HCEC 1CT (cell line): ENCODE results near the gene BUB1.
"Not testable (repeated sequence)": the region's sequence is repeated elsewhere in the genome, so short reads cannot be mapped to it uniquely, and the experiment has no call there.

Experiments used
- DNase-seq: peaks from one replicate; pipeline ENCODE4 v3.0.0-alpha.2; 2017

Gene BUB1

DNA sequence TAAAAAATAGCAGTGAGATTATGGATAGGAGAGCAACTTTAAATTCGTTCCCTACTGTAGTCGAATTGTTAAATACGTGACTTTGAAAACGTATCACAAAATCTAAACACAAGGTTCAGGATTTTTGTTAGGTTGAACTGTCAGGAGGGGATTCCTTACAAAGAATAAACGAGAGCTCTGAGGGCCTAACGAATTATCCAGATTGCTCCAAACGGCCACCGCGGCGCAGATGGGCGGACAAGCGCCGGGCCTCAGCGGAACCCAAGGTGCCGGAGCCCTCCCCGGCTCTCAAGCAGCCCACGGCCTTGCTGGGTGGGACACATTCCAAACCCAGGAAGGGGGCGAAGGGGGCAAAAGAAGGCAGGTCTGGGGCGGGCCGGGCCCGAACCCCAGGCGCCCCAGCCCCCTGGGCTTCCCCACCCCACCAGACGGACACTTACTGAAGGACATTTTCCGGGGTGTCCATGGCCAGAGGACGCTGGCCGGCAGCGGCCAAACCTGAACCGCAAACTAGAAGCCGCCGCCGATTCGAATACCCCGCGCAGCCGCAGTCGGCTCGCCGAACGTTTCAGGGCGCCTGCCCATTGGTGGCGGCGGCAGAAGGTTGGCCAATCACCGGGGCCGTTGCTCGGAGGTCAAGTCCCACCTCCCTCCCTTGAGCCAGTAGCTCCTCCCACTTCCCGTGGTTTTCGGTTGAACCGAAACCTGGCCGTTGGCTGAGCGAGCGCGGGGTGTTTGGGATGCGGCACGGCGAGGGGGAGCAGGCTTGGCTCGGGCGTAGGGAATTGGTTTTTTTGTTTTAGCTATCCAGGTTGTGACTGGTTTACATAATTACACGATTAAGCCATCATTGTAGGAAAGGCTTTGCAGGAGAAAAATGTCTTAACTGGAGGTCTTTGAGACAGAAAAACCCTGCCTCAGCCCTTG lies at the start of gene BUB1:
BUB1 (minus strand) TSS at position 534 of the 927 bp plus-strand sequence; CDS start at position 466, 68 bp downstream.
- DNase-seq, result peak; percentile 96

DNA sequence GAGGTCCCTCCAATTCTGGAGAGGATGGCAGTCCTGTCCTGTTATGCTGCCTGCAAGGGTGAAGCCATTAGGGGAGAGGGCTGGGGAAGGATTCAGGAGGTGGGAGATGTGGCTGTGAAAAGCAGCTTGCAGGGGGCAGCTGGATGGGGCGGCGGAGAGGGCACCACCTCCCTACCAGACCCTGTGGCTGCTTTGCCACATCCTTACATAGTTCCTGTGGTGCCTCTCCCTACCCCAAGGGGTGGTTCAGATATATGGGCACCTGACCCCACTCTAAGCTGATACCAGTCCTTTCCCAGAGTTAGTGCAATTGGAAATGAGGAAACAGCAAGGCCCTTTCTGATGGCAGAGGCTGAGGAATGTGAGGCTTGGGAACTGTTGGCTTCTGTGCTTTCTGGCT lies 48.4 kb upstream of the BUB1 start:
- no peak for DNase-seq

DNA sequence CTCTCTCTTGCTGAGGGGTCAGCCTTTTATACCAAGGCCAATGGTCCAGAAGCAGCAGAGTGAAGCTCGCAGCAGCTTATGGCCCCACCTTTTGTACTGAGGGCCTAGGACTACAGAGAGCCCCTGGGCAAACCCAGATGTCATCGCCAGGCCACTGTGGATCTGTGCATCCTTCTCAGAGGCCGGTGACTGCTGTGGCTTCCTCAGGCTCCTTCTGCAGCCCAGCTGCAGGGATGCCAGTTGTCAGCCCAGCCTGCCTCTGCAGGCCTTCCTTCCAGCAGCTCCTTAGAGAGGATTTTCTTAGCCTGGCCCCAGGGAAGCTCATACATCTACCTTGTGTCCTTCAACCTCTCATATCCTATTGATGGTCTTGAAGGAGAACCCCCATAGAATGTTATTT lies 48.0 kb upstream of the BUB1 start:
- no peak for DNase-seq

DNA sequence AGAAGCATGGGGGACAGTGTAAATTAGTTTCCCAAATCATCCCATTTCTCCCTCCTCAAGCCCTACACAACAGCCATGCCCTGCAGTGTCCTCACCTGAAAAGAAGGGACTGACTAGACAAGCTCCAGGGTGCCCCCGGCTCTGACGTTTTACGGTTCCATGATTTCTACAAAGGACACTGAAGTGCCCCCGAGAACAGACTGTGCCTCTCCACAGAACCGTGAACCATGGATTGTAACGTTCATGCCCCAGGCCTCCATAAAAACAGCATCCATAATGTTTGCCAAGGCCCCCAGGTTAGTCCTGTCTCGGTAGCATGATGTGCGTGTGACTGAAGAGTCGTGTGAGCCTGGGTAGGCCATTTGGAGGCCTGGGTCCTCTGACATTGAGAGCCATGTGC lies 47.5 kb upstream of the BUB1 start:
- no peak for DNase-seq

DNA sequence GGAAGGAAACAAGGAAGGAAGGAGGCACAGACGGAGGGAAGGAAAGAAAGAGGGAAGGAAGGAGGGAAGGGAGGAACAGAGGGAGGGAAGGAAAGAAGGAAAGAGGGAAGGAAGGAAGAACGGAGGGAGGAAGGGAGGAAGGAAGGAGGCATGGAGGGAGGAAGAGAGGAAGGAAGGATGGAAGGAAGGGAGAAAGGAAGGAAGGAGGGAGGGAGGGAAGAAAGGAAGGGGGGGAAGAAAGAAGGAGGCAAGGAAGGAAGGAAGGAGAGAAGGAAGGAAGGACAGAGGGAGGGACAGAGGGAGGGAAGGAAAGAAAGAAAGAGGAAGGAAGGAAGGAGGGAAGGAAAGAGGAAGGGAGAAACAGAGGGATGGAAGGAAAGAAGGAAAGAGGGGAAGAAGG lies 47.0 kb upstream of the BUB1 start:
- DNase-seq, result no peak

DNA sequence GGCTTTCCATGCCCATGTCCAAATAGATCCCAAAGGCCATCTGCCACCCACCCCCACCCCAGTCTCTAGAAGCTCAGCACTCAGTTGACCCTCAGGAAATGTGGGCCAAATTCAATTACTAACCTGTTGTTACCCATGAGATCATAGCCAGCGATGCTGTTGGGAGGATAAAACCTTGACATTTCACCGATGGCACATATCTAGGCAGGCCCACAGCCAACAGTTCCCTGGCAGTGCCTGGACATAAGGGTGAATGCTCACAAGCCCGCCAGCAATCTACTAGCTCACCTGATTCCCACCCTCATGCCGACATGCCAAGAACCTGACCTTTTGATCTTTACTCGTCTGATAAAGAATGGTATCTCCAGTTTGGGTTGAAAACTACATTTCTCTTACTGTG lies 42.7 kb upstream of the BUB1 start:
- no peak for DNase-seq

DNA sequence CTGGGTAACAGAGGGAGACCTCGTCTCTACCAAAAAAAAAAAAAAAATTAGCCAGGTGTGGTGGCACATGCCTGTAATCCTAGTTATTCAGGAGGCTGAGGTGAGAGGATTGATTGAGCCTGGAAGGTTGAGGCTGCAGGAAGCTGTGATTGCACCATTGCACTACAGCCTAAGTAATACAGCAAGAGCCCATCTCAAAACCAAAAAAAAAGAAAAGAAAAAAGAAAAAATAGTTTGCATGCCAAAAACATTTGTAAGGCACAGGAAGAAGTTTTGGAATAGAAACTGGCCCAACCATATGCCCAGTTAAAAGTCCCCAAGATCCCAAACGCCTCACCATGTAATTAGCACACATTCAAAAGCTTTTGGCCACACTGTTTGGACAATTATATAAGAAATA lies 41.1 kb upstream of the BUB1 start:
- peak; percentile 19 for DNase-seq

DNA sequence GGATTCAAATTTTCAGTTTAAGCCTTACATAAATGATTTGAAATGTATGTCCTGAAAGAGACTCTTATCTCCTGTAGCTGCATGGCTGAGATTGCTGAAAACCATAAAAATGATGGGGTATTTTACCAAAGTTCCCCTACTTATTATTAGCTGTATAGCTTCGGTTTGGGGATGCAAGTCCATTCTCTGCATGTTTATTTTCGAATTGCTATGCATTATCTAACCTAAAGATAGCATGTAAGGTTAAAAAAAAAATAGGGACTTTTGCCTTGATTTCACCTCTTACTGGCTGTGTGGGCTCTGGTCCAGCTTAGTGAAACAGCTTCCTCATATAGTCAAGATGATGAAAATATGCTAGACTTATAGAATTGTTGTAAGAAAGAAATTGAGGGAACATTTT lies 40.5 kb upstream of the BUB1 start:
- no peak for DNase-seq

DNA sequence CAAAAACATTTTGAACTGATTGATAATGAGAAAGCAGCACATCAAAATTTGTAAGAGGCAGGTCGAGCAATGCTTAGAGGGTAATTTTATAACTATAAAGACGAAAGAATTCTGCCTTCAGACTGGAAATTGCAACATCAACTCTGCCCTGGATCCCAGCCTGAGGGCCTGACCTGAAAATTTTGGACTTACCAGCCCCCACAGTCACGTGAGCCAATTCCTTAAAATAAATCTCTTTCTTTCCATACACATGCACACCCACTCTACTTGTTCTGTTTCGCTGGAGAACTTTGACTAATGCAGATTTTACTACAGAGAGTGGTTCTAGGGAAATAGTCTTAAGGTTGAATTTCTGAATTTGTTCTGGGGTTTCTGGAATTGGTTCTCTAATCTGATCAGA lies 39.9 kb upstream of the BUB1 start:
- peak; percentile 6 for DNase-seq

DNA sequence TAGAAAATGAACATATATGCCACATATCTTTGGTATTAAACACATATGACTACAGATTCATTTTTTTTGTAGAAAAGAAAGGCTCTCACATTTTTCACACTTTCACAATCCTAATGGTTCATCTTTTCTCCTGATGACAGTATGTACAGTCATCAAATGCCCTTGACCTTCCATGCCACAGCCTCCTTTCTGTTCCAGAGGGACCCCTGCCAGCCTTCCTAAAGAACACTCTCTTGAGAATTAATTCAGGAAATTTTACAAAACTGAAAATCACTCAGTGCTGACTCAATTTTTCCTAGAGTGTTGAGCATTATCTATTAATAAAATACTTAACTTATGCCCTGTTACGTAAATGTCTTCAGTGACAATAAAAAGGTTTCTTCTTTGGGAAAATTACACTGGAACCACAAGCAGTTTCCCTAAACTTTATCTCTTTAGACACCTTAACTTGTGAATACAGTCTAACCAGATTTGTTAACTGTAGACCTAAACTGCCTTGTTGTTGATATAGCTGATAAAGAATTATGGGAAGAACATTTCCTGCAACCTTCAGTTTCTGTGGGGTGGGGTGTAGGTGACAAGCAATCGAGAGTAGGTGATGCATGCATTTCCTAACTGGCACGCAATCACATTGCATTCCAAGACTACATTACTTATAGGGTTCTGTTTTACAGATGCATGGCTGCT lies 39.2 kb upstream of the BUB1 start:
- peak; percentile 74 for DNase-seq

DNA sequence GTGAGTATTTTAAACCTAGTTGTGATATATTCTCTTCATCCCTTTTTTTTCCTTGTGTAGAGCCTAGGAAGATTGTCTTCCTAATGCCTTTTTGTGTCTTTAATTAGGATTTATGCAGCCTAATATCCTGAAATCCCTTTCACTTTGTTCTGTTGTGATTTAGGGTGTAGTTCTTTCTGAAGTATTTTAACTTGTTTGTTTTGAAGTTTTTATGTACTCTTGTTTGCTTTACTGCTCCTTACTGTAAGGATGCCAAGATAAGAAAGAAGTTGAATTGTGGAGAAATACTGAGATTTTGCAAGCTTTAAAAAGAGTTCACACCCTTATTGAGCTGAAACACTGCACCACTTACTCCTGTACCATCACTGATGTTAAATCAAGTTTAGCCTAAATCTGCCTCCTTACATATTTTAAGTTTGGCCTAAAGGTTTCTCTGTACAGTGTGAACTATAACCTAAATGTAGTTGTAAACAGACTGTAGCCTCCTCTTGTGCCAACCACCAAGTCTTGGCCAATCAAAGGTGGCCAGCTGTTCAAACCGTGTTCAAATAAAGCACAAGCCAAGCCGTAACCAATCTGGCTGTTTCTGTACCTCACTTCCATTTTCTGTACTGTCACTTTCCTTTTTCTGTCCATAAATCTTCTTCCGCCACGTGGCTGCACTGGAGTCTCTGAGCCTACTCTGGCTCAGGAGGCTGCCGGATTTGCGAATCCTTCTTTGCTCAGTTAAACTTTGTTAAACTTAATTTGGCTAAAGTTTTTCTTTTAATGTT lies 36.8 kb upstream of the BUB1 start:
- peak; percentile 6 for DNase-seq

DNA sequence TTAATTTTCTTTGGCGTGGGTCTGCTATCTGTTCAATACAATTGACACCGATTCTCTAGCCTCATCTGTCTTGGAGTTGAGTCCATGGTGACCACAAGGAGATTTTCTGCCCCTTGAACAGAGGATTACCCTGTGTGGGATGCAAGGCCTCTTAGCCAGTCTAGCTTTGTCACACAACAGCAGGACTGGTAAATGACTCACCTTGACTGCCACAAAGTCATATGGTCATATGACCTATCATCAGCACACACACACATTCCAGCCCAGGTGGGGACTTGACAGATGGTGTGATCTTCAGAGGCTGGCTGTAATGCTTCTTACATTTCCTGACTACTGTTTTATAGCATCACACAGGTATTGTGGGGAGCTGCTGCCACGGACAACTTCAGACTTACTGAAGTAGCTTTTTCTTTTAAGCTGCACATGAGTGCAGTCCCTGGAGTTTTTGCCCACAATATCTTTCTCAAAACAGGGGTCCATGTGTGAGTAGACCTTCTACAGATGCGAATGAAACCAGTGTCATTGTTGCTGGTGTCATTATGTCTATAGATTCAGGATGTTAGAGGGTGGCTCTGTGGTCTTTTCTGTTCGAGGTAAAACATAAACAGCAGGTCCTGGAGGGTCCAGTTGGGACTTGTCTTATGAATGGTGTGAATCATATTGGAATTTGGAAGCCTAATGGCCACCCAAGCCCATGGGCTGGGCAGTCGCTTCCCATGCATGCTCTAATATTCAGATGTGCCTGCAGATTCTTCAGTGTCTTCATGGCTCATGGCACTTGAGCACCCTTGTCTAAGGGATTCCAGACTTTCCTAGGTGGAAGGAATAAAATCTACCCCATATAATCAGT lies 35.9 kb upstream of the BUB1 start:
- DNase-seq, result no peak

DNA sequence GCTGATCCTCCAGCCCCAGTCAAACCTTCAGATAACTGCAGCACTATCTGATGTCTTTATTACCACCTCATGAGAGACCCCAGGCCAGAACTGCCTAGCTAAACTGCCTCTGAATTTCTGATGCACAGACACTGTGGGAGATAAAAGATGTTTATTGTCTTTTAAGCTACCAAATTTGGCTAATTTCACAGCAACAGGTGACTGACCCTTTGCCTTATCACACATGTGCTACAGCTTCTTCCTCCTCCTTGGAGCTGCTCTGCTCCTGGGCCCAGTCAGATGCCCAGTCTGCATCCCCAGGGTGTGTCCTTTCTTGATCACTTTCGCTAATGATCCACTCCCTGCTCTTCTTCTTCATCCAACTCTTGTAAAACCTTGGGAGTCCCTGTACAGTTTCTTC lies 34.9 kb upstream of the BUB1 start:
- no peak for DNase-seq

DNA sequence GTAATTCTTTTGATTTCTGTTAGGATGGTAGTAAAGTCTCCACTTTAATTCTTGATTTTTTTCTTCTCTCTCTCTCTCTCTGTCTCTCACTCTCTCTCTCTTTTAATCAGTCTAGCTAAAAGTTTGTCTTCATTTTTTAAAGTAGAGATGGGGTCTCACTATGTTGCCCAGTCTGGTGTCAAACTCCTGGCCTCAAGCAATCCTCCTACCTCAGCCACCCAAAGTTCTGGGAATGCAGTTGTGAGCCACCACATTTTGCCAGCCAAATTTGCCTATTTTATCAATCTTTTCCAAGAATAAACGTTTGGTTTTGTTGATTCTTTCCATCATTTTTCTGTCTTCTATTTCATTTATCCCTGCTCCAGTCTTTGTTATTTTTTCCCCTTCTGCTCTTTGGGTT lies 30.6 kb upstream of the BUB1 start:
- no peak for DNase-seq

DNA sequence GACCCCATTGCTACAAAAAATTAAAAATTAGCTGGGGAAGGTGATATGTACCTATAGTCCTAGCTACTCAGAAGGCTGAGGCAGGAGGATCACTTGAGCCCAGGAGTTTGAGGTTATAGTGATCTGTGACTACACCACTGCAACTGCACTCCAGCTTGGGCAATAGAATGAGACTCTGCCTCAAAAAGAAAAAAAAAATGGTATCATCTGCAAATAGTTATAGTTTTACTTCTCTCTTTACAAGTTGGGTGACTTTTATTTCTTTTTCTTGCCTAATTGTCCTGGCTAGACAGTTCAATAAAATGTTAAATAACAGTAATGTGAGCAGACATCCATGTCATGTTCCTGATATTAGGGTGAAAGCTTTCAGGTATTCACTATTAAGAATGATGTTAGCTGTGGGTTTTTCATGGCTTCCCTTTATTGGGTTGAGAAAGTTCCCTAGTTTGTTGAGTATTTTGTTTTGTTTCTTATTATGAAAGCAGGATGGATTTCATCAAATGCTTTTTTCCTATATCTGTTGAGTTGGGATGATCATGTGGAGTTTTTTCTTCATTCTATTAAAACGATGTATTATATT lies 29.6 kb upstream of the BUB1 start:
- DNase-seq, result no peak

DNA sequence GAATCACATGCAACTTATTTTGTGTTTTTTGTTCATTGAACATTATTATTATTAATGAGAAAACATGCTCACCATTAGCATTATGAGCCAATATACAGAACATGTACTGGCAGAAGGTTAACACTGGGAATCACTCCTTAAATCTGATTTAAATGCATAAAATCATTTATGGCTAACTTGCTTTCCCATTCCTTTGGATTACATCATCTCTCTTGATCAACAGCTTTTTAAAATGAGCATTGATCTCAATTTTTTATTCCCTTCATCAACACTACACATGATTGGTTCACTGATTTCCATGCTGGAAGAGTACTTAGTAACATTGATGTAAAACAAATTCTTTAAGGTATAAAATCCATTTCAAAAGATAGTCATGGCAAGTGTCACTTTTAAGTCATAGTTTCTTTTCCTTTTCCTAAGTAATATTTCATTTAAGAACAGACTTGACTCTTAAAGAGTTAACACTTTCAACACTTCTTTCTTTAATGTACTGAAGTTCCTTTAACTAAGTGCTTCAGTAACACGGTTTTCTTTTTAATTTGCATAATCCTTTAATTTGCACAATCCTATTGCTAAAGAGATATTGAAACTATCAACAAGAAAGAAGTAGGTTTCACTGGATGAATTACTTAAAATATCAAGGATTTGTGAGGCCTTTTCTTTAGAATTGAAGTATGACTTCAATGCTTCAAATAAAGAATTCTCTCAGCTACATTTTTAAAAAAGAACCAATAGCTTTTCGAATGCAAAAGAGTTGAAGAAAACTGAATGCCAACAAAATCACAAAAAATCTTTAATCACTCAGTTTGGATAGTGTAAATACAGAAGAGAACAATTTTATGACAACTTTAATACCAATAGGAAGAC lies 24.9 kb upstream of the BUB1 start:
- DNase-seq, result no peak

DNA sequence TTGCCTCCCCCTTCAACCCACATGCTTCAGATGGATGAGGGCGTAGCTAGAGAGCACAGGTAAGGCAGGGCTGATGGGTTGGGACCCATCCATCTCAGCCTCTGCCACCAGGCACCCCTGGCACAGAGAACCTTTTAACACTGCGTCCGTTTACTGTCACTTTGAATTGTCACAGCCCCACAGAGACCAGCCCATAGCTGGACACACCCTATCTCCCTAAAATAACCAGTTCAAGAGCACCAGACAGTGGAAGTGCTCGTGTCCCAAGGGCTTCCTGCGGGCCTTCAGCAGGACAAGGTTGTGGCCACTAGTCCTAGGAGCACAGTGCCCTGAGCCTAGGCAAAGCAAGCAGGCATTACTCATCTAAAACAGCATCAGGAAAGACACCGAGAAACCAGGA lies 20.4 kb upstream of the BUB1 start:
- DNase-seq, result not testable (repeated sequence)

DNA sequence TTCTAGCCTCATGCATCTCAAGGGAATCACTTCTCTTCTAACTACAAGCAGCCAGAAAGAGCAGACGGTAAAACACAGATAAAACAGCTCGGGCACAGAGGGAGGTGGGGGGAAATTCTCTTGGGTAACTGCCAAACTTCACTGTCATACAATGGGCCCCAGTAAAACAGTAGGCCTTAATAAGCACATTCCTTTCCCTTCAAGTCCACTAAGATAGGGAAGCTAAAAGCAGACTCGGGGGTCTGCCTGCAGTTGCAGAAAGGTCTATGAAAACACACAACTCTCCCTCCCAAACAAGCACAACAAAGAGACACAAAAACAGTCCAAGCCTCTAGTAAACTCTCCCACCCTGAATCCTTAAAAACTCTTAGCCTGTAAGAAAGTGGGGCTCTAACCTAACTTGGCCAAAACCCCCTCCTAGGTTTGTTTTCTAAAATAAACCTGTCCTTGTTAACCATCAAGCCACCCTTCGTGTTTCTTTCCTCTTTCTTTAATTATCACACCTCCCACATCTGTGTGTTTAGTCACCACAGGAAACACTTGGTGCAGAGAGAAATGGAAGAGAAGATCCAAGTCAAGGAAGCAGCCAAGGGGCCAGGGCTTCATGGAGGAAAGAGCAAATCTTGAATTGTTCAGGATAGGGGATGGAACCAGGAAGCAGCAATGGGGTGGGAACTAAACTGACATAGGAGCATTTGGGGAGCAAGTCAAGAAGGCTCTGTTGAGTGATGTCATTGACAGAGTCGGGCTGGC lies 17.5 kb upstream of the BUB1 start:
- DNase-seq, result not testable (repeated sequence)

DNA sequence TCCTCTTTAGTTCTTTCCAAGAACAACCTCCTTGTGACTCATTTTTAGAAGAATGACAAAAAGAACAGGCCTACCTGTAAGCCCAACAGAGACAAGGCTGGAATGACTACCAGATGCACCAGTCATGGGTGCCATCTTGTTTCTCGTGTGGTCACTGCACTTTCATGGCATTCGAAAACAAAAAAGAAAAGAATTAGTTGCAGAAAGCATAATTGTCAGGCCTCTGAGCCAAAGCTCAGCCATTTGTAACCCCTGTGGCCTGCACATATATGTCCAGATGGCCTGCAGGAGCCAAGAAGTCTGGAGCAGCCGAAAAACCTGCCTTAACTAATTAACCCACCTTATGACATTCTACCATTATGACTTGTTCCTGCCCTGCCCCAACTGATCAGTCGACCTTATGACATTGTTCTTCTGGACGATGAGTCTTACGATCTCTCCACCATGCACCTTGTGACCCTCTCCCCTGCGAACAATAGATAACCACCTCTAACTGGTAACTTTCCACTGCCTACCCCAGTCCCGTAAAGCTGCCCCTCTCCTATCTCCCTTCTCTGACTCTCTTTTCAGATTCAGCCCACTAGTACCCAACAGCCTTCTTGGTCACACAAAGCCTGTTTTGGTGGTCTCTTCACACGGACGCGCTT lies 13.9 kb upstream of the BUB1 start:
- no peak for DNase-seq
